ENCODE measurements around the gene FLVCR2.
"Not testable (repeated sequence)": the region's sequence is repeated elsewhere in the genome, so short reads cannot be mapped to it uniquely, and the experiment has no call there.

FLVCR2 gene

DNA sequence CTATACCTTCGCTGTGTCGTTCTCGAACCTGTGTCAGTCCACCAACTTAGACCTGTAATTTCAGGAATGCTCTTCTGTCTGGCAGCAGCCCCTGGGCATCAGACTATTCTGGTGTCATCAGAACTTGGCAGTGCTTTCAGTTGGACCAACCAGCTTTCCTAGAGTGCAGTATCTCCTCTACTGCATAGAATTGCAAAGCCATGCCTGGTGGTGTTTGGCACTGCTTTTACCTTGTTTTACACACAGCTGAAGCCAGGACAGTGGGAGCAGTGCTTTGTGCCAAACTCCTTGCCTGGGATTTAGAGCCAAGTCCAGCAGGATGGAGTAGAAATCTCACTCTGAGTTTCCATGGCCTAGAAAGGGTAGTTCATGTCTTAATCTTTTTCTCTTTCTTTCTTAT is 1.5 kb downstream of the FLVCR2 start:
- H3K27me3 ChIP-seq (ENCODE audit: insufficient read depth, low read length) = no peaks in the 10 kb centered on the region
- no peak overlapping the region for H2AFZ ChIP-seq (ENCODE audit: low read depth, low read length)
- H3K4me1 ChIP-seq (ENCODE audit: insufficient read depth, low read length) = peaks cover 17% of the 10 kb centered on the region
- H3K4me3 ChIP-seq (ENCODE audit: low read length) = peak overlapping the region; percentile 52
- no peaks in the 10 kb centered on the region for H3K36me3 ChIP-seq (ENCODE audit: insufficient read depth, low read length)
- no peaks in the 10 kb centered on the region for H3K9me3 ChIP-seq (ENCODE audit: low read length)

DNA sequence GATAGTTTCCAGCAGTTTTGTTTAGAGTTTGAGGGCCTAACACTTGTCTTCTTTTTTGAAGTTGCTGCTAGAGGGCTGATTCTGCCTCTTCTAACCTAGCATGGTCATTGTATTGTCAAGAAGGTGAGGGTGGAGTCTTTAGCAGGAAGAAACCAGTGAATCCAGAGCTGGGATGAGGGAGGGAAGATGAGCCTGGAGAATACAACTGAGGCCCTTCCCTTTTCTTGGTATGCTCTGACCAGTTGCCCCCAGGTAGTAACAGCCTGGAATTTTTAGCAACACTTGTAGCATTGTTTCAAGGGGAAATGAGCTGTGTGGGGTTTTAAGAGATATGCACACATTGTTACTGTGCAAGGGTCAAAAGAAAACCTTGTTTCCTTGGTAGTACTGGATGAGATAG is 9.0 kb downstream of the FLVCR2 start:
- Histone ChIP-seq H3K4me1 (ENCODE audit: insufficient read depth, low read length) (no peaks in the 10 kb centered on the region), H3K4me3 (ENCODE audit: low read length) (no peak overlapping the region), H3K9me3 (ENCODE audit: low read length) (peaks cover 8% of the 10 kb centered on the region), H2AFZ (ENCODE audit: low read depth, low read length) (no peak overlapping the region), H3K36me3 (ENCODE audit: insufficient read depth, low read length) (no peaks in the 10 kb centered on the region), H3K27me3 (ENCODE audit: insufficient read depth, low read length) (no peaks in the 10 kb centered on the region)

DNA sequence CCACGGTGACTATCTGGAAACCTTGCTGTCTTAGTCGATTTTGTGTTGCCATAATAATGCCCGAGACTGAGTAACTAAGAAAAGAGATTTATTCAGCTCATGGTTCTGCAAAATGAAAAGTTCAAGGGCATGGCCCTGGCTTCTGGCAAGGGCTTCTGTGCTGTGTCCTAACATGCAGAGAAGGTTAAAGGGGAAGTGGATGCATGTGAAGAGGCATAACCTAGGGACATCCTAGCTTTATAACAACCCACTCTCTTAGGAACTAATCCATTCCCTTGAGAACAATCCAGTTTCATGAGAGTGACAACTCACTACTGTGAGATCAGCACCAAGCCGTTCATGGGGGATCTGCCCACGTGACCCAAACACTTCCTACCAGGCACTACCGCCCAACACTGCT is 11.5 kb downstream of the FLVCR2 start:
- H3K27me3 ChIP-seq (ENCODE audit: insufficient read depth, low read length) = no peaks in the 10 kb centered on the region
- H2AFZ ChIP-seq (ENCODE audit: low read depth, low read length) = no peak overlapping the region
- H3K9me3 ChIP-seq (ENCODE audit: low read length) = peaks cover 8% of the 10 kb centered on the region
- H3K4me1 ChIP-seq (ENCODE audit: insufficient read depth, low read length) = no peaks in the 10 kb centered on the region
- H3K4me3 ChIP-seq (ENCODE audit: low read length) = no peak overlapping the region
- no peaks in the 10 kb centered on the region for H3K36me3 ChIP-seq (ENCODE audit: insufficient read depth, low read length)

DNA sequence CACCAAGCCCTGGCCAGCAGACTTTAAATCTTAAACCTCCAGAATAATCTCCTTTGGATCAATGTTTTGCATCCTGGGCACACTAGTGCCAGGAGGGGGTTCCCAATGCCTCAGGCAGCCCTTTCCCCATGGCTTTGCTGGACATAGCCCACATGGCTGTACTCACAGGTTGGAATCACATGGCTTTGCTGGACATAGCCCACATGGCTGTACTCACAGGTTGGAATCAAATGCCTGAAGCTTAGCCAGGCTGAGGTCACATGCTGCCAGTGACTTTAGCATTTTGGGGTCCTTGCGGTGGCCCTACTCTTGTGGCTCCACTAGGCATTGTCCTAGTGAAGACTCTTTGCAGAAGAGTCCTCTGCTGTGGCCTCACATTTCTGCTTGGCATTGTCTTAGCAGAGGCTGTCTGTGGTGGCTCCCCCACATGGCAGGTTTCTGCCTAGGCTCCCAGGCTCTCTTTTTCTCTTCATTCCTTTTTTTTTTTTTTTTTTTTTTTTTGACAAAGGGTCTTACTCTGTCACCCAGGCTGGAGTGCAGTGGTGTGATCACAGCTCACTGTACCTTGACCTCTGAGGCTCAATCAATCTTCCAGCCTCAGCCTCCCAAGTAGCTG is 13.0 kb downstream of the FLVCR2 start:
- Histone ChIP-seq H3K9me3 (ENCODE audit: low read length) (peaks cover 8% of the 10 kb centered on the region), H2AFZ (ENCODE audit: low read depth, low read length) (no peak overlapping the region), H3K4me3 (ENCODE audit: low read length) (no peak overlapping the region), H3K4me1 (ENCODE audit: insufficient read depth, low read length) (no peaks in the 10 kb centered on the region), H3K36me3 (ENCODE audit: insufficient read depth, low read length) (no peaks in the 10 kb centered on the region), H3K27me3 (ENCODE audit: insufficient read depth, low read length) (no peaks in the 10 kb centered on the region)

DNA sequence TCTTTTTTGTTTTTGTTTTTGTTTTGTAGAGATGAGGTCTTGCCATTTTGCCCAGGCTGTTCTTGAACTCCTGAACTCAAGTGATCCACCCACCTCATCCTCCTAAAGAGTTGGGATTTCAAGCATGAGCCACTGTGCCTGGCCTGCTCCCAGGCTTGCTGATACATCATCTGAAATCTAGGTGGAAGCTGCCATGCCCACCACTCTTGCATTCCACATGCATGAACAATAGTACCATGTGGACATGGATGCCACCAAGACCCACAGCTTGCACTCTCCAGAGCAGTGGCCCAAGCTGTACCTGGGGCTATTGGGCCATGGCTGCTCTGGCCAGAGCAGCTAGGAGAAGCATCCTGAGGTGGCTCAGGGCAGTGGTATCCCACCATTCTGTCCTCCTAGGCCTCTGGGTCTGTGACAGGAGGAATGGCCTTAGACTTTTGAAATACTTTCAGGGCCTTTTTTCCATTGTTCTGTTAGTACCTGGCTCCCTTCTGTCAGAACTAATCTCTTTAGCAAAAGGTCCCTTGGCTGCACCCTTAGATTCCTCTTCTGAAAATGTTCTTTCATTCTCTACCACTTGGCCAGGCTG is 13.7 kb downstream of the FLVCR2 start:
- Histone ChIP-seq H3K9me3 (ENCODE audit: low read length) (peaks cover 8% of the 10 kb centered on the region), H3K4me1 (ENCODE audit: insufficient read depth, low read length) (no peaks in the 10 kb centered on the region), H3K4me3 (ENCODE audit: low read length) (no peak overlapping the region), H2AFZ (ENCODE audit: low read depth, low read length) (no peak overlapping the region), H3K27me3 (ENCODE audit: insufficient read depth, low read length) (no peaks in the 10 kb centered on the region), H3K36me3 (ENCODE audit: insufficient read depth, low read length) (no peaks in the 10 kb centered on the region)

DNA sequence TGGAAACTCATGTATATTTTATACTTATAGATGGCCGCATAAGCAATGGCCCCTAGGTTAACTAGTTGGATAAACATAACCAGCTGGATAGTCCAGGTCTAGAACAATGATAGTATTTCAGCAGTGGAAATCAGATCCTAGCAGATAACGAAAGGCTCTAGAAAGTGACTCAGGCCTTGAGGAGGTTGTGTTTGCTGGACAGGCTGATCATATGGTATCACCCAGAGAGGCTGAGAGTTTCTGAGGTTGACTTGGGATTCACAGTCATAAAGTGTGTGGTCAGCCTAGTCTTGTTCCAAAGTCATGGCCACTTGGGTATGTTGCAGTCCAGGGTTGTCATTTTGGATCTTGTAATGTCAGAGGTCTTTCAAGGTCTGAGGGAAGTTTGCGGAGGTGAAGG is 16.8 kb downstream of the FLVCR2 start:
- H3K27me3 ChIP-seq (ENCODE audit: insufficient read depth, low read length) = no peaks in the 10 kb centered on the region
- peaks cover 8% of the 10 kb centered on the region for H3K9me3 ChIP-seq (ENCODE audit: low read length)

DNA sequence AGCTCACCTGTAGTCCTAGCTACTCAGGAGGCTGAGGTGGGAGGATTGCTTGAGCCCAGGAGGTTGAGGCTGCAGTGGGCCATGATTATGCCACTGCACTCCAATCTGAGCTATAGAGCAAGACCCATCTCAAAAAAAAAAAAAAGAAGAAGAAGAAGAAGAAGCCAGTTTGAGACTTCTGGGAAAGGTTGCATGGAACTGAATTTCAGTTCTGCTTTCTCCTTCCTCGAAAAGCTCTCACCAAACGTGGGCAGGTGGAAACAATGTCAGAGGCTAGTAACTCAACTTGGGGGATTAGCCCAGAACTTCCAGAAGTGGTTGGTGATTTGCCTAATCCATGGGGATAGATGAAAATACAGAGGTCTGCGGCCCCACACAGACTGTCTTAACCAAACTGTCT is 18.7 kb downstream of the FLVCR2 start:
- Histone ChIP-seq H3K9me3 (ENCODE audit: low read length) (peaks cover under 1% of the 10 kb centered on the region), H3K4me3 (ENCODE audit: low read length) (no peak overlapping the region), H3K4me1 (ENCODE audit: insufficient read depth, low read length) (no peaks in the 10 kb centered on the region), H3K36me3 (ENCODE audit: insufficient read depth, low read length) (no peaks in the 10 kb centered on the region), H2AFZ (ENCODE audit: low read depth, low read length) (no peak overlapping the region), H3K27me3 (ENCODE audit: insufficient read depth, low read length) (no peaks in the 10 kb centered on the region)

More for the DNA sequence above, 16.8 kb downstream of the FLVCR2 start:
- no peaks in the 10 kb centered on the region for H3K36me3 ChIP-seq (ENCODE audit: insufficient read depth, low read length)
- H3K4me1 ChIP-seq (ENCODE audit: insufficient read depth, low read length) = no peaks in the 10 kb centered on the region
- no peak overlapping the region for H2AFZ ChIP-seq (ENCODE audit: low read depth, low read length)
- no peak overlapping the region for H3K4me3 ChIP-seq (ENCODE audit: low read length)

DNA sequence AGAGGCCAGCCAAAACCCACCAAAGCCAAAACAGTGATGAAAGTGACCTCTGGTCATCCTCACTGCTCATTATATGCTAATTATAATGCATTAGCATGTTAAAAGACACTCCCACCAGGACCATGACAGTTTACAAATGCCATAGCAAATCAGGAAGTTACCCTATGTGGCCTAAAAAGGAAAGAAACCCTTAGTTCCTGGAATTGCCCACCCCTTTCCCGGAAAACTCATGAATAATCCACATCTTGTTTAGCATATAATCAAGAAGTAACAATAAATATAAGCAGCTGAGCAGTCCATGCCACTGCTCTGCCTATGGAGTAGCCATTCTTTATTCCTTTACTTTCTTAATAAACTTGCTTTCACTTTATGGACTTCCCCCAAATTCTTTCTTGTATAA is 21.7 kb downstream of the FLVCR2 start:
- H3K4me1 ChIP-seq (ENCODE audit: insufficient read depth, low read length); H3K9me3 ChIP-seq (ENCODE audit: low read length); H2AFZ ChIP-seq (ENCODE audit: low read depth, low read length); H3K36me3 ChIP-seq (ENCODE audit: insufficient read depth, low read length); H3K27me3 ChIP-seq (ENCODE audit: insufficient read depth, low read length); H3K4me3 ChIP-seq (ENCODE audit: low read length): not testable (repeated sequence)

DNA sequence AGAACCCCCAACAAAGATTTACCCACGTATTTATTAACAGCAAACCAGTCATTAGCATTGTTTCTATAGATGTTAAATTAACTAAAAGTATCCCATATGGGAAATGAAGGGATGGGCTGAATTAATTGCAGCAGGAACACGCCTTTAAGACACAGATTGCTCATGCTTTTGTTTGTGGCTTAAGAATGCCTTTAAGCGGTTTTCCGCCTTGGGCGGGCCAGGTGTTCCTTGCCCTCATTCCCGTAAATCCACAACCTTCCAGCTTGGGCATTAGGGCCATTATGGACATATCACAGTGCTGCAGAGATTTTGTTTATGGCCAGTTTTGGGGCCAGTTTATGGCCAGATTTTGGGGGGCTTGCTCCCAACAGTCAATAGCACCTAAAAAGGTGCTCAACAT is 22.6 kb downstream of the FLVCR2 start:
- not testable (repeated sequence) for H3K27me3 ChIP-seq (ENCODE audit: insufficient read depth, low read length); H2AFZ ChIP-seq (ENCODE audit: low read depth, low read length); H3K4me1 ChIP-seq (ENCODE audit: insufficient read depth, low read length); H3K36me3 ChIP-seq (ENCODE audit: insufficient read depth, low read length); H3K4me3 ChIP-seq (ENCODE audit: low read length); H3K9me3 ChIP-seq (ENCODE audit: low read length)

DNA sequence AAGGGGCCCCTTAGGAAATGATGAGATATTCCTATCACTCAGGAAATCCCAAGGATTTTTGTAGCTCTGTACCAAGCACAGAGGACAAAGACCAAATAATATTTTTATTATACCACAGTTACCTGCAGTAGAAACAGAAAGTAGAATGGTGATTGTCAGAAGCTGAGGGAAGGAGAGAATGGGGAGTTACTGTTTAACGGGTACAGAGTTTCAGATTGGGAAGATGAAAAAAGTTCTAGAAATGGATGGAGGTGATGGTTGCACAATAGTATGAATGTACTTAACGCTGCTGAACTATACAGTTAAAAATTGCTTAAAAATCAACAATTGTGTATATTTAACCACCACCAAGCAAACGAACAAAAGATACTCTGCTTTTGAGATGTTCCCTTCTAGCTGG is 24.1 kb downstream of the FLVCR2 start:
- Histone ChIP-seq H3K9me3 (ENCODE audit: low read length) (peaks cover 2% of the 10 kb centered on the region), H3K4me3 (ENCODE audit: low read length) (no peak overlapping the region), H3K27me3 (ENCODE audit: insufficient read depth, low read length) (no peaks in the 10 kb centered on the region), H2AFZ (ENCODE audit: low read depth, low read length) (no peak overlapping the region), H3K36me3 (ENCODE audit: insufficient read depth, low read length) (no peaks in the 10 kb centered on the region), H3K4me1 (ENCODE audit: insufficient read depth, low read length) (no peaks in the 10 kb centered on the region)

DNA sequence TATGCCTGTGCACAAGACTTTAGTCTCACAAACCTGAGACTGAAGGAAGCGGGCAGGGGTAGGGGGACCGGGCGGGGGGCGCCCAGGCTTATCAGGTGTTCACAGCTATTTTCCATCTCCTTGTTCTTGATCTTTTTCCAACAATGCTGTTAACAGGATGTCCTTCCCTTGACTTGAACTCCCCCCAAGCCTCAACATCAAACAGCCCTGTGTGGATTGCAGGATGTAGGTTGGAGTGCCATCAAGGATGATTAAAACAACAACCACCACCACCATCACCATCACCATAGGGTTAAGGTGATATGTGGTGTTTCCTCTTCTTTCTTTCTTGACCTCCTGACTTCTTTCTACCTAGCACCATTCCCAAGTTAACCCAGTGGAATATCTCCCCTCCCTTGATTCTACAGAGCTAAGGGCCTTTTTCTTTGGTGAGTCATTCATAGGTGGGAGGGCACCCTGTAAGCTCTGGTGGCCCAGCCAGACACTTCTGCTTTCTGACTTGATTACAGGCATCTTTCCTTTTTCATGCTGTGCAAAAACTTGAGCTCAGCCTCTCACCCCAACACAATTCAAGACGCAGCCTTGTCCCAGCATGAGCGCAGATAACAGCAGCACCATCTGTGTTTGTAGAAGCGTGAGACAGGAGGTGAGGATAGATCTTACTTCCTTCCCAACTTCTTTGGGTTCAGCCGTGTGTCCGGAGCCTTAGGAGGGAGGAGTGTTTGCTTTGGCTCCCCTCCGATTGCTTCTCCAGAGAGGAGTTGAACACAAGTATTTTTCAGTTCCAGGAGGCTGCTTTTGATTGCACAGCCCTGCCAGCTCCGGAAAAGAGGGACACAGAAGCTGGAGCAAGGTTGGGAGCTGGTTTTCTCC is 26.8 kb downstream of the FLVCR2 start:
- Histone ChIP-seq H3K4me3 (ENCODE audit: low read length) (no peak overlapping the region), H2AFZ (ENCODE audit: low read depth, low read length) (no peak overlapping the region), H3K36me3 (ENCODE audit: insufficient read depth, low read length) (no peaks in the 10 kb centered on the region), H3K27me3 (ENCODE audit: insufficient read depth, low read length) (no peaks in the 10 kb centered on the region), H3K9me3 (ENCODE audit: low read length) (peaks cover 6% of the 10 kb centered on the region), H3K4me1 (ENCODE audit: insufficient read depth, low read length) (no peaks in the 10 kb centered on the region)

DNA sequence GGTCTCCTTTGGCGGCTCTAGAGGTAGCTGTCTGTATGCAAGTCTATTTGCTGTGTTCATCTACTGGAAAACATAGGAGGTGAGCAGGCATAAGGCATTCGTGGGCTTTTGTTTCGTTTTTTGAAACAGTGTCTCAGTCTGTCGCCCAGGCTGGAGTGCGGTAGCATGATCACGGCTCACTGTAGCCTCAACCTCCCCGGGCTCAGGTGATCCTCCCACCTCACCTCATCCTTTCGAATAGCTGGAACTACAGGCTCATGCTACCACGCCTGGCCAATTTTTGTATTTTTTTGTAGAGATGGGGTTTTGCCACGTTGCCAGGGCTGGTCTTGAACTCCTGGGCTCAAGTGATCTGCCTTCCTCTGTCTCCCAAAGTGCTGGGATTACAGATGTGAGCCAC is 27.5 kb downstream of the FLVCR2 start:
- H3K4me3 ChIP-seq (ENCODE audit: low read length) = no peak overlapping the region
- no peaks in the 10 kb centered on the region for H3K4me1 ChIP-seq (ENCODE audit: insufficient read depth, low read length)
- peaks cover 6% of the 10 kb centered on the region for H3K9me3 ChIP-seq (ENCODE audit: low read length)
- no peaks in the 10 kb centered on the region for H3K27me3 ChIP-seq (ENCODE audit: insufficient read depth, low read length)
- no peaks in the 10 kb centered on the region for H3K36me3 ChIP-seq (ENCODE audit: insufficient read depth, low read length)
- no peak overlapping the region for H2AFZ ChIP-seq (ENCODE audit: low read depth, low read length)

DNA sequence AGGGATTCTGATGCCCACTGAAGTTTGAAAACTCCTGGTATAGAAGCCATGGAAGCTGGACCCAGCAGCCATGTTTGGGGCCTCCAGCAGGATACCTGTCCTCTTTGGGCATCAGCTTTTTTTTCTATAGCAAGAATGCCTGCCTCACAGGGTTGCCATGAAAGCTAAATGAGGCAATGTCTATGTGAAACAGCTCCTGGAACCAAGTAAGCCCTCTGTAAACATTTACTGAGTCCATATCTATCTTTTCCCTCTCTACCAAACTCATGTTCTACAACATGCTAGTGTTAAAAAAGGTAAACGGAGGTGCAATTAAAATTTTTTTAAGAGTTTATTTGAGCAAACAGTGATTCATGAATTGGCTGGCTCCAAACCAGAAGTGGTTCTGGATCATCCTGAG is 28.6 kb downstream of the FLVCR2 start:
- H2AFZ ChIP-seq (ENCODE audit: low read depth, low read length) = no peak overlapping the region
- no peaks in the 10 kb centered on the region for H3K4me1 ChIP-seq (ENCODE audit: insufficient read depth, low read length)
- H3K27me3 ChIP-seq (ENCODE audit: insufficient read depth, low read length) = no peaks in the 10 kb centered on the region
- H3K4me3 ChIP-seq (ENCODE audit: low read length) = no peak overlapping the region
- H3K36me3 ChIP-seq (ENCODE audit: insufficient read depth, low read length) = no peaks in the 10 kb centered on the region
- peaks cover 6% of the 10 kb centered on the region for H3K9me3 ChIP-seq (ENCODE audit: low read length)
